Epithelial cell of proximal tubule (primary cell): Measurements from ENCODE around the gene PRTFDC1. TPM values are rescaled to one million over a fixed set of nuclear protein-coding genes. Genes with fewer than 3 reads are reported as not detected.

Experiments used
- DNase-seq: peaks from one replicate; pipeline ENCODE4 v3.0.0-alpha.2; 2011; ENCODE audit warnings: low read depth
- H3K4me3 ChIP-seq: 2 replicates; pipeline ENCODE4 v1.5.1; 2011; ENCODE audit warnings: low read depth, mild to moderate bottlenecking, low read length
- total RNA-seq: library from RNA; depleted of rRNA; stranded (reverse); fragments of >200 nt; gene quantifications from 2 replicates; pipeline ENCODE4 v1.2.3, GENCODE V29; 2015
- TF ChIP-seq, protein P1 (sequence below): conservative IDR thresholded peaks from 2 replicates; pipeline ENCODE4 v1.5.1; 2012; ENCODE audit warnings: low read depth, mild to moderate bottlenecking, low read length

Gene PRTFDC1
- total RNA-seq, 1 donor from 2014 or later: 25.7 TPM

DNA sequence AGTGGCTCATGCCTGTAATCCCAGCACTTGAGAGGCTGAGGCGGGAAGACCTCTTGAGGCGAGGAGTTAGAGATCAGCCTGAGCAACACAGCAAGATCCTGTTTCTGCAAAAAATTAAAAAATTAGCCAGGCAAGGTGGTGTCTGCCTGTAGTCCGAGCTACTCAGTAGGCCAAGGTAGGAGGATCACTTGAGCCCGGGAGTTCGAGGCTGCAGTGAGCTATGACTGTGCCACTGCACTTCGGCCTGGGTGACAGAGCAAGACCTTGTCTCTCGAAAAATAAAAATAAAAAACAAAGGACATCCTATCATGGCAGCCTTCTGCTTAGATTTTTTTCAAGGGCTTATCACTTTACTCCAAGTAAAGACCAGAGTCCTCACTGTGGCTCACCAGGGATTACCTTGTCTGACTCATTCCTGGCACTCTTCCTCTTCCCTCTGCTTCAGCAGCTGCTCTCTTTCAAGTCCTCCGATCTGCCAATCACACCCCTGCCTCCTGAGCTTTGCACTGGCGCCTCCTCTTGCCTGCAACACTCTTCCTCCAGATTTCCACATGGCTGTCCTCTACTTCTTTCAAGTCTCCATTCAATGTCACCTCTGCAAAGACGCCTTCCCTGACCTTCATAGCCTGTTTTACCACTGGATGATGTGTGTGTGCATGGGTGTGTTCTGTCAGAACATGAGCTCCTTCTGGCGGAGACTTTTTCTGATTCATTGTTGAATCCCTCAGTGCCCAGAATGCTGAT is 7.7 kb downstream of the PRTFDC1 start:
- no peak for DNase-seq
- no peak overlapping the region for H3K4me3 ChIP-seq
- TF ChIP-seq, protein P1, sequence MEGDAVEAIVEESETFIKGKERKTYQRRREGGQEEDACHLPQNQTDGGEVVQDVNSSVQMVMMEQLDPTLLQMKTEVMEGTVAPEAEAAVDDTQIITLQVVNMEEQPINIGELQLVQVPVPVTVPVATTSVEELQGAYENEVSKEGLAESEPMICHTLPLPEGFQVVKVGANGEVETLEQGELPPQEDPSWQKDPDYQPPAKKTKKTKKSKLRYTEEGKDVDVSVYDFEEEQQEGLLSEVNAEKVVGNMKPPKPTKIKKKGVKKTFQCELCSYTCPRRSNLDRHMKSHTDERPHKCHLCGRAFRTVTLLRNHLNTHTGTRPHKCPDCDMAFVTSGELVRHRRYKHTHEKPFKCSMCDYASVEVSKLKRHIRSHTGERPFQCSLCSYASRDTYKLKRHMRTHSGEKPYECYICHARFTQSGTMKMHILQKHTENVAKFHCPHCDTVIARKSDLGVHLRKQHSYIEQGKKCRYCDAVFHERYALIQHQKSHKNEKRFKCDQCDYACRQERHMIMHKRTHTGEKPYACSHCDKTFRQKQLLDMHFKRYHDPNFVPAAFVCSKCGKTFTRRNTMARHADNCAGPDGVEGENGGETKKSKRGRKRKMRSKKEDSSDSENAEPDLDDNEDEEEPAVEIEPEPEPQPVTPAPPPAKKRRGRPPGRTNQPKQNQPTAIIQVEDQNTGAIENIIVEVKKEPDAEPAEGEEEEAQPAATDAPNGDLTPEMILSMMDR: no peak

- TF ChIP-seq, protein P1: no peak
- DNase-seq: no peak
- H3K4me3 ChIP-seq: no peak overlapping the region
Measured at GRCh38 chr10:24938525-24938924, 13.9 kb downstream of the PRTFDC1 start.

GRCh38 chr10:24938076-24938475 is 14.3 kb downstream of the PRTFDC1 start:
- TF ChIP-seq, protein P1: no peak
- no peak overlapping the region for H3K4me3 ChIP-seq
- no peak for DNase-seq

GRCh38 chr10:24935504-24936292 is 16.7 kb downstream of the PRTFDC1 start:
- DNase-seq: no peak

DNA sequence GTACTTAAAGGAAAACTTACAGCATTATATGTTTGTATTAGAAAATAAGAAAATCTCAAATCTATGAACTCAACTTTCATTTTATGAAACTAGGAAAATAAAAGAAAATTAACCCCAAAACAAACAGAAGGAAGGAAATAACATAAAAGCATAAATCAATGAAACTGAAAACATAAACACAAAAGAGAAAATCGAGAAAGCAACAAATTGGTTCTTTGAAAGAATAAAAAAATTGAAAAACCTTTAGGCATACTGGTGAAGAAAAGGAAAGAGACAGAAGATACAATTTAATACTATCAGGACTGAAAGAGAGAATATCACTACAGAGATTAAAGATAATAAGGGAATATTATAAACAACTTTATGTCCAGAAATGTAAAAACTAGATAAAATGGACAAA is 21.2 kb downstream of the PRTFDC1 start:
- no peak for DNase-seq
- no peak overlapping the region for H3K4me3 ChIP-seq
- TF ChIP-seq, protein P1: no peak

More at GRCh38 chr10:24935504-24936292, 16.7 kb downstream of the PRTFDC1 start:
- TF ChIP-seq, protein P1: no peak
- H3K4me3 ChIP-seq: no peak overlapping the region

- no peak overlapping the region for H3K4me3 ChIP-seq
- TF ChIP-seq, protein P1: no peak
- peak; percentile 33 for DNase-seq
Measured at GRCh38 chr10:24930427-24930826, 22.0 kb downstream of the PRTFDC1 start.
